H7 (cell line): ENCODE measurements around the gene CERK. TPM values are rescaled to one million over a fixed set of nuclear protein-coding genes. Genes with fewer than 3 reads are reported as not detected.
A peak's percentile ranks its signal among the peaks of the same experiment; 100 is the strongest.
"Not testable (repeated sequence)": the region's sequence is repeated elsewhere in the genome, so short reads cannot be mapped to it uniquely, and the experiment has no call there.

Experiments
- DNase-seq: peaks from one replicate; pipeline ENCODE4 v3.0.0; 2012
- H3K27me3 ChIP-seq: 2 replicates; pipeline ENCODE4 v1.6.0; 2011; ENCODE audit warnings: mild to moderate bottlenecking, low read length; ENCODE audit not compliant: control insufficient read depth, insufficient read depth
- H3K36me3 ChIP-seq: replicated peaks from 2 replicates; pipeline ENCODE4 v1.5.1; 2011; ENCODE audit warnings: low read length; ENCODE audit not compliant: control insufficient read depth, insufficient read depth
- H3K4me3 ChIP-seq: 2 replicates; pipeline ENCODE4 v1.5.1; 2011; ENCODE audit warnings: low read depth, mild to moderate bottlenecking, control low read depth, low read length, moderate library complexity; ENCODE audit not compliant: insufficient read depth
- total RNA-seq: library from RNA; depleted of rRNA; stranded (reverse); fragments of >200 nt; shearing (Covaris generic); gene quantifications from 2 replicates; pipeline ENCODE4 v1.2.3, GENCODE V29; 2014; rRNA removed

Gene CERK
- total RNA-seq, 1 experiment from 2014 or later: 54.8 TPM

GRCh38 chr22:46635756-46636155 lies 102.3 kb downstream of the CERK start:
- Histone ChIP-seq H3K4me3 (no peak overlapping the region), H3K36me3 (no peaks in the 10 kb centered on the region), H3K27me3 (no peaks in the 10 kb centered on the region)
- peak; percentile 87 for DNase-seq

- H3K36me3 ChIP-seq, H3K4me3 ChIP-seq, H3K27me3 ChIP-seq, DNase-seq: not testable (repeated sequence)
These were observed 102.9 kb downstream of the CERK start for GRCh38 chr22:46634973-46635685.

Other genes starting within 250 kb of the CERK start
- gene CELSR1, start 200.6 kb downstream of the CERK start, total RNA-seq: 5.3 and 7.8 TPM in 2 replicates
- 17.1 and 18.9 TPM in 2 replicates for gene GRAMD4, start 117.9 kb downstream of the CERK start, total RNA-seq
- gene TBC1D22A, start 24.4 kb upstream of the CERK start, total RNA-seq: 8.2 and 9.7 TPM in 2 replicates